Eye (tissue), 1 donor: ENCODE data around the gene QSOX2.

Experiments
- DNase-seq: peaks from one replicate; pipeline ENCODE4 v3.0.0-alpha.2; 2015

Gene QSOX2

DNA sequence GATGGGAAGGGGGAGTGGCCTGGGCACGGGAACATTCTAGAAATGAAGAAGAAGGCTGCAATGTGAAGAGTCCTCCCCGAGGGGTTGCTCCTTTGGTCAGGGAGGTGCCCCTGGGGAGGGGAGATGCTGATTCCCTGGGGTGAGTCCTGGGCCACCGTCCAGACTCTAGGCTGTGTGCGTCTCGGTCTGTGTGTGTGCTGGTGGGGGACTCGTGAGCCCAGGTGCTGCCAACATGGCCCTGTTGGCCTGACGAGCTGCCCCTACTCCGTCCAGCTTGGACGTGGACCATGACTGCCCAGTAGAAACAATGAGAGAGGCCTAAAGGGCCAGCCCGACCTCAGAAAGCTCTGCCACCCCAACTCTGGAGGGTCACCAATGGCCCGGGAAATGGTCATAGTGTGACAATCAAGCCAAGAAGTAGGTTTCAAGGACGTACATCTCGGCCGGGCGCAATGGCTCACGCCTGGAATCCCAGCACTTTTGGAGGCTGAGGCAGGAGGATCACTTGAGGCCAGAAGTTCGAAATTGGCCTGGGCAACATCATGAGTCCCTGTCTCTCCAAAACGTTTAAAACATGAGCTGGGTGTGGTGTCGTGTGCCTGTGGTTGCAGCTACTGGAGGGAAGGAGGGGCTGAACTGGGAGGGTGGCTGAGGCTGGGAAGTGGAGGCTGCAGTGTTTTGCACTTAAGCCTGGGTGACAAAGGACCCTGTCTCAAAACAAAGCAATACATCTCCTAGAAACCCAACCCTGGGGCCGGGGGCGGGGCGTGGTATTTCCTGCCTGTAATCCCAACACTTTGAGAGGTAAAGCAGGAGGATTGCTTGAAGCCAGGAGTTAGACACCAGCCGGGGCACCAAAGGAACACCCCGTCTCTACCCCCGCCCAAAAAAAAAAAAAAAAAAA, 57.7 kb downstream of the QSOX2 start:
- no peak for DNase-seq

DNA sequence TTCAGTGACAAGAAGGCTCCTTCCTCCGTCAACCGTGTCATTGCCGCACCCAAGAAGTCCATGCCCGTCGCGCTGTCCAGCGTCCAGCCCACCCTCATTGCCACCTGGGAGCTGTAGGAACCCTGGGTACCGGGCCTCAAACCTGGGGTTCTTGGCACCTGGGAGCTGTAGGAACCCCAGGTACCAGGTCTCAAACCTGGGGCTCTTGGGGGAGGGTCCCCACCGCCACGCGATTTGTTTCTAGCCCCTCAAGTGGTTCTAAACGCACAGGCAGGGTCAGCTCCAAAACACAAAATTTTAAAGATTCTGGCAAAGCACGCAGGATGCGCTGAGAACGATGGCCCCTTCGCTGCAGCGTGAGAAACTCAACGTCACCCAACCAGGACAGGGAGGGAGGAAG, 58.4 kb downstream of the QSOX2 start:
- DNase-seq = no peak

DNA sequence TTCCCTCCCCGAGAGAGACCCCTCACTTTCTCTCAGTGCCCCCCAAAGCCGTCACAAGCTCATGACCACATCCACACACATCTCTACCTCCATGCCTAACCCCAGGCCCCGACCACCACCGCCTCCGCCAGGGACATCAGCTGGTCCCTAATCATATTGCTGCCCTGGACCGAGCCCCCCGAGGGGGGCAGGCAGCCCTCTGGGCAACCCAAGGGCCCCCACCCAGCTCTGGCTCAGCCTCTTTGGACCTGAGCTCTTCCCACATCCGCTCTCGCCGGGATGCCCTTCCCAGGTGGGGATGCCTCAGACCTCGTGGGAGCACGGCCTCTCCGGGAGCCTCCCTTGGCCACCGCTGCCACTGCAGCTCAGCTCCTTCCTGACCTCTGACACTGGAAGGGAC, 59.2 kb downstream of the QSOX2 start:
- DNase-seq = no peak

DNA sequence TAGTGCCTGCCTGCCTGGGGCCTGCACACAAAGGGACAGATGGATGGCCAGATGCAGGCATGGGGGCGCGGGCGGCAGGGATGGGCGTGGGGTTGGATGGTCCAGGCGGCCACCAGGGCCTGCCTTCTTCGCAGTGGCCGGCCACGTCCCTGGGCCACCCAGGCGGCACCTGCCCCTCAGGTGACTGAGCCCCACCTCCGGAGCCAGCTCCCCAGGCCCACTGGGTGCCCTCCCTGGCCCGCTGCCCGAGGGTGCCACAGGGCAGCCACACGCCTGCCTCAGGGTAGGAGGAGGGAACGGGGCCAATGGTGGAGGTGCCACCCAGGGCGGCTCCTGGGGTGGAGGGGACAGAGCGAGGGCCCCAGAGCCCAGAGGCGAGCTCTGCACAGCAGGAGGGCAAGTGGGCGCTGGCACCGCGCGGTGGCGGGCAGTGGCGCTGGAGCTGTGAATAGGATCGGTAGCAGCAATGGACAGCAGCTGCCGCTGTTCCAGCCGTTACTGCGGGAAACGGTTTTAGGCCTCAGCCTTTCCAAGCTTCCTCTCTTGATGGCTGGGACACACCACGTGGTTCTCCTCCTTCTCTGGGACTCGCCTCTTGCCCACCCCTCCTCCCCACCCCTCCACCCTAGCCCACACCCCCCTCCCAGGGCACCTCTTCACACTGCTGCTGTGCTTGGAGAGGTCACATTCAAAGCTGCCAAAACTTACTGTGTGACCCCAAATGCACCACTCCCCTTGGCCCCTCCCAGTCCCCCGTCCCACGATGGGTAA, 59.8 kb downstream of the QSOX2 start:
- DNase-seq = no peak

DNA sequence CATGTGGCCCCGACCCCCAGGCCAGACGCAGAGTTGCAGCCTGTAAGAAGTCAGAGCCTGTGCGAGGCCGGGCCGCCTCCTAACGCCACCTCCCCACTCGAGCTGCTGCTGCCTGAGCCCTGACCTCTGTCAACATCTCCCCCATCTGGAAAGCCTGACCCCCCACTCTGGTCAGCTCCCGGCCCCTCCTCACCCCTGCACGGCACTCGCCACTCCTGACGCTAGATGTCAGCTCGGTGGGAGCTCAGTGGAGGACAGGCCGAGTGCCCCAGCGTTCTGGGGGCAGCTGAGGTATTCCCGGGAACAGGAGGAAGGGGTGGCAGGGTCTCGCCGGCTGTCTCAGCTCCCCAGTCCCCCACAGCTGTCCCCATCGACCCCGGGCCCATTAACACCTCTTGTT, 60.5 kb downstream of the QSOX2 start:
- DNase-seq = no peak

DNA sequence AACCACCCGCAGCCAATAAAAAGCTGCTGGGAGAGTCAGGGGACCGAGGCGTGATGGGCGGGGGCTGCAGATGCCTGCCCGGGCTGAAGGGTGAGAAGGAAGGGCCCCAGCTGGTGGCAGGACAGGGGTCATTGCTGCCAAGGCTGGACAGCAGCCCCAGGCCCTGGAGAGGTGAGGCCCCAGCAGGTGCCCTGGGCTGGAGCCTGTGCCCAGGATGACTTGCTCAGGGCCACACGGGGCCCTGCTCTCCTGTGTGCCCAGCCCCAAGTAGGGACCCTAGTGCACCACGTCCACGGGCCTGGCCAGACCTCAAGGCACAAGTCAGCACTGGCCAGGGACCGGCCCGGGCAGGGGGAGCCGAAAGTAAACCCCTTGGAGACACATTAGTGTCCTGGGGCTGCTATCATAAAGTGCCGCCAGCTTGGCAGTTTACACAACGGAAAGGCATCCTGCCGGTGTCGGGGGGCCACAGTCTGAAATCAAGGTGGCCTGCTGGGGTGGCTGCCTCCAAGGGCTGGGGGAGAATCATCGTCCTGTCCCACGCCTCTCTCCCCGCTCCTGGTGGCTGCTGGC, 62.7 kb downstream of the QSOX2 start:
- no peak for DNase-seq

DNA sequence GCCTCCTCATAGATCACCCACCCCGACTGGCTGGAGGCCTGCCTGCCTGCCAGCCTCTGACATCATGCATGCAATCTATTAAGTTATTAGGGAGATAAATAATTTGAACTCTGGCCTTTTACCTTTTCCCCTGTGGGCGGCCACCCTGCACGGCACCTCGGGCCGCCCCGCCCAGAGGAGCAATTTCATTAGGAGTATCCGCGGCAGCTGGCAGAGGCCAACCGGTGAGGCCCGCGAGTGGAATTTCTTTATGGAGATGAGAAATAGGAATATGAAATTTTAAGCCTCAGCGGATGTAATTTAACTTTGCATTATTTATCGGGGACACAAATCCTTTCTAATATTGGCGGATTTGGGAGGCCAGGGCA, 63.2 kb downstream of the QSOX2 start:
- no peak for DNase-seq

DNA sequence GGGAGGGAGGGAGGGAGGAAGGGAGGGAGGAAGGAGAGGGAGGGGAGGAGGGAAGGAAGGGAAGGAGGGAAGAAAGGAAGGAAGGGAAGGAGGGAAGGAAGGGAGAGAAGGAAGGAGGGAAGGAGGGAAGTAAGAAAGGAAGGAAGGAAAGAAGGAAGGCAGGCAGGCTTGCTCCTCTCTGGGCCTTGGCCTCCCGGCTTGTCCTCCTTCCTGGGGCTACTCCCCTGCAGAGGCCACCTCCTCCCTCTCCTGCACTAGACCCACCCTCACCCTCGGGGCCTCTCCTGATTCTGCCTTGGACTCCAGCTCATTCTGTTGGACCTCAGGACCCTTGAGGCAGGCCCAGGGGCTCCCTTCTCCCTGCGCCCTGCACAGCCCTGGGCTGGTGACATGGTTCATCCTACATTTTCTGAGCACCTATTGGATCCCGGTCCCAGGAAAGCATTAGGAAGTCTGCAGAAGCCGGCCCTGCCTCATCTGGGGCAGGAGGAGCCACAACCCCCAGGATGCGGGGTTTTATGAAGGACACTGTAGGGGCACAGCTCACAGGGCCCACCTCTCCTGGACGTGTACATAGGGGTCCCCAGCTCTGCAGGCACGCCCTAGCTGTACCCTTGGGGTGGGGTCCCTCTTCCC, 63.7 kb downstream of the QSOX2 start:
- no peak for DNase-seq

DNA sequence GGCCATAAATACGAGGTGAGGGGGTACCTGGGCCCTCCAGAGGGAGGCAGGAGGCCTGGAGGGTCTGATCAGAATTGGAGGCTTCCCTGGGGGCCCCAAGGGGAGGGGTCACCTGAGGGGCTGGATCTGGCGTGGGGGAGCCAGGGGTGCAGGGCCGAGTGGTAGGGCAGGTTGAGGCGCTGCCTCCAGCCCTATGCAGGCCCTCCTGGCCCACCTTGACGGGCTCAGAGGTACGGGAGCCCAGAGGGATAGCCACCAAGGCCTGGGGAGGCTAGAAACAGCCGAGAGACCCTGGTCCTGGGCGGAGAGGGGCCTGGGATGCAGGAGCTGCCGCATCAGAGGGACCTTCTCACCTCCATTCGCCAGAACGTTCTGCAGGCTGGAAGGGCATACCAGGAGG, 65.0 kb downstream of the QSOX2 start:
- no peak for DNase-seq

DNA sequence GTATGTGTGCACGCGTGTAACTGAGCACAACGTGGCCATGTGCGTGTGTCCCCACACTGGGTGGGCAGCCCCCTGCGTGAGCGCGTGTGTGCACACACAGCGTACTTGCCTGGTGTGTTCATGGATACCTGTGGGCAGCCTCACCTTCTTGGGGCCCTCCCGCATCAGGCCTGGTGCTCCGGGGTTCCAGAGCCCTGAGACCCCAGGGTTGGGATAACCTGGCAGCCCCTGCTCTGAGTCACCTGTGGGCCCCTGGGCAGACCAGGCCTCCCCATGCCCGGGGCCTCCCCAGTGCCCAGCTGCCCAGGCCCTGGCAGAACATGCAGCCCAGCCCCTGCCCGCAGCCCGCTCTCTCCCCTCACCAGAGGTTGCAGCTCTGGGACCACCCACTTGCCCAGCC, 65.9 kb downstream of the QSOX2 start:
- DNase-seq = no peak

DNA sequence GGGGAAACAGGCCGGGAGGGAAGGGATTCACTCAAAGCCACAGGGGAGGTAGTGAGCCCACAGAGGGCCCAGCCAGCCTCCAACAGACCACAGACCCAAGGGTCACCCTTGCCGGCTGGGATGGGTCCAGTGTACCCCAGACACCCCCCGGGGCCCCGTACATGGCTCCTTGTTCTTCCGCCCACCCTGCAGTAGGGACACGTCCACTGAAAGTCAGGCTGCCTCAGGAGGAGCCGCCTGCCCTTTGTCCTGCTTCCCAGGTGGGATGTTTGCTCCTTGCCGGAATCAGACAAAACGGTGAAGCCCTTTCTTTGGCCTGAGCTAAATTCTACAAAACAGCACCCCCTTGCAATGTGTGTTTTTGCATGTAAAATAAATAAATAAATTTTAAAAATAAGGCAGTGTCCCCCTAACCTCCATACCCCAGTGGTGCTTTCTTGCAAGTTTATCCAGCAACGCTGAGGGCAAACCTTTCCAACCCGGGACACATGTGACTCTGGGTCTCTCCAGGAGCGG, 66.5 kb downstream of the QSOX2 start:
- DNase-seq = no peak

DNA sequence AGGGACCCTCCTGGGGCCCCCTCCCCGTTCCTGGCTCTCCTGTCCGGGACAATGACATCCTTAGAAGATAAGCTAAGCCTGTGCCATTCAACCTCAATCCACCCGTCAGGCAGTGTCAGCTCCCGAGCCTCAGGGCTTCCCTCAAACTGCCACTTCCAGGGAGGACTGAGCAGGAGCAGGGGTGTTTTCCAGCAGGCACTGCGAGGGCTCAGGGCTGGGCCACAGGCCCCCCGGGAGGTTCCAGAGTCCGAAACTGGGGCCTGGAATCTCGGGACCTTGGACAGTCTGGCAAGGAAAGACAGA, 66.9 kb downstream of the QSOX2 start:
- DNase-seq = no peak

DNA sequence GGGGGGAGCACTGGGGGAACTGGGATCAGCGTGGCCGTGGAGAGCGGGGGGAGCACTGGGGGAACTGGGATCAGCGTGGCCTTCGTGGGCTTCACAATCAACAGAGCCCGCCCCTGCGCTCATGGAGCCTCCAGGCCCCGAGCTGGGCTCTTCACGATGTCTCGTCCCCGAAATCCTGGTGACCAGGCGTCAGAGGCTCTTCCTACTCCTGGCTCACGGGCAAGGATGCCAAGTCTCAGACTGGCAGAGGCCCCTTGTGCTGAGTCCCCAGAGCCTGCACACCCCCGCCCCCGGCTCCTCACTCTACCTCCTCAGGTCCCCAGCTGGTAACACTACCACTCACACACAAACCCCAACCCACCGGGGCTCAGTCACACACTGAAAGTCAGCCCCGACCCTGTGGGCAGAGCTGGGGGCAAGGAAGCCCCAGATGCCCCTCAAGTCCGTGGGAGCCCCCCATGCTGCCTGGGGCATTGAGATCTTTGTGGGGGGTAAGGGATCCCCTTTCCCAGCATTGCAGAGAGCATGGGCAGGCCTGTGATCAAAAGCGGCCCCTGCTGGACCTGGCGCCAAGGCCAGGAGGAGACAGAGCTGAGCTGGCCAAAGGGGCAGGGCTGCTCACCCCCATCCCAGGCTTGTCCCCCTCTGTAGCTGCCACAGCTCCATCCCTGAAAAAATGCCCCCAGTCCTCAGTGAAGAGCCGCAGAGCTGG, 67.4 kb downstream of the QSOX2 start:
- no peak for DNase-seq

DNA sequence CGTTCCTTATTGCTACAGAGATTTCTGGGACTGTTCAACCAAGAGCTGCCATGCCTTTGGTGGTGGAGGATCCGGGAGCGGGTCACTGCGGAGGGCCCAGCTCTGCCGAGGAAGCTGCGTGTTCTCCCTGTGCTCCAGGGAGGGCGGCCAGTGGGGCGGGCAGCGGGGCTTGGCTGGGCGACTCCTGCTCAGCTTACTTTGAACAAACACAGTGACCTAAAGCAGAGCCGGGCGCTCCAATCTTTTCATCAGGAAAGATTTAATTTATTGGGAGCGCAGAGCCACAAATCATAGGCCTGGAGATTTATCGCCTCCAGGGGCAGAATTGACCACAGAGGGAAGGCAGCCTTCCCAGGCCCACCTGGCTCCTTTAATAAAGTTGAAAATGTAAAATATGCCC, 68.4 kb downstream of the QSOX2 start:
- no peak for DNase-seq

DNA sequence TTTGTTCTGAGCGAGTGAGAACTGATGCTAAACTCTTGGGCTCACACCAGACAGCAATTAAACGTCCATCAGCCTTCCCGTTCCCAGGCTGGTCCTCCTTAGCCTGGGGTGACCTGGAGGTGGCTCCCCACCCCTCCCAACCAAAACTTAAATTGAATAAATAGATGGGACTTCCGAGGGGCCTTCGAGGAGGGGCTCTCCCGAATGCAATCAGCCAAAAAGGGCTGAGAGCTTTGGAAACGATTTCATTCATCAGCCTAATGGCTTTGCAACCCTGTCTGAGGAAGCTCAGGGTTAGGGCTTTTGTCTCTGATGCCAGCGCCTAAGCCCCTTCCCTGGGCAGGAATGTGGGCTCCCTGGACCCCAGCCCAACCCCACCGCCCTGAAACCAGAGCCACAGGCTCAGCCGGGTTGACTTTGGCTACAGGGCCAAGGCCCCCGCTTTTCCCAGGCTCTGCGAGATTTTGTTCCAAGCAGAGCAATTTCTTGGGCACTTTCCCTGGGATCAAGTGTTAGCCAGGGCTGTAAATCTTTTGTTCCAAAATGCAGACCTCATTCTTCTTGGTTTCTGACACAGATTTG, 69.9 kb downstream of the QSOX2 start:
- peak; percentile 60 for DNase-seq

DNA sequence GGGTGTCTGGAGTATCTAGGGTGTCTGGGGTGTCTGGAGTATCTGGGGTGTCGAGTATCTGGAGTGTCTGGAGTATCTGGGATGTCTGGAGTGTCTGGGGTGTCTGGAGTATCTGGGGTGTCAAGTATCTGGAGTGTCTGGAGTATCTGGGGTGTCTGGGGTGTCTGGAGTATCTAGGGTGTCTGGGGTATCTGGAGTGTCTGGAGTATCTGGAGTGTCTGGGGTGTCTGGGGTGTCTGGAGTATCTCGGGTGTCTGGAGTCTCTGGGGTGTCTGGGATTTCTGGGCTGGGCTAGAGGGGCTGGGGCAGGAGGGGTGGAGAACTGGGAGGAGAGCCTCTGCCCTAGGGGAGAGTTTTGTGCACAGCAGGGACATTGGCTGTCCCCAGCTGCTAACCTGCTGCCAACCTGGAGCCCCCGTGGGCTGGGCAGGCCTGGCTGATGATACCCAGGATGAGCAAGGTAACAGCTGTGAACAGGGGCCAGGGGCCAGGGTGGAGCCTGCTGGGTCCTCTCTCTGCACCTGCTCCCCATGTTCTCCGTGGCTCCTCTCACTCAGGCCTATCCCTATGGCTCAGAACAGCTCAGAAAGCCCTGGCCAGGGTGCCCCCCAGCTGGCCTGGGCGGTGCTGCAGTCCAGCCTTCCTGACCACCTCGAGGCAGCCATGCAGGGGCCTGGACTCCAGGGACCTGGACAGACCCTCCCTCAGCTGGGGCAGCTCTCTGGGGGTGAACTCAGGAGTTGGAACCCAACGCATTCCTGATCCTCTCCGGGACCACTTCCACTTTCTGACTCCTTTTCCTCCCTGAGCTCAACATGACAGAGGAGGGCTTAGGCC, 70.6 kb downstream of the QSOX2 start:
- DNase-seq = no peak

DNA sequence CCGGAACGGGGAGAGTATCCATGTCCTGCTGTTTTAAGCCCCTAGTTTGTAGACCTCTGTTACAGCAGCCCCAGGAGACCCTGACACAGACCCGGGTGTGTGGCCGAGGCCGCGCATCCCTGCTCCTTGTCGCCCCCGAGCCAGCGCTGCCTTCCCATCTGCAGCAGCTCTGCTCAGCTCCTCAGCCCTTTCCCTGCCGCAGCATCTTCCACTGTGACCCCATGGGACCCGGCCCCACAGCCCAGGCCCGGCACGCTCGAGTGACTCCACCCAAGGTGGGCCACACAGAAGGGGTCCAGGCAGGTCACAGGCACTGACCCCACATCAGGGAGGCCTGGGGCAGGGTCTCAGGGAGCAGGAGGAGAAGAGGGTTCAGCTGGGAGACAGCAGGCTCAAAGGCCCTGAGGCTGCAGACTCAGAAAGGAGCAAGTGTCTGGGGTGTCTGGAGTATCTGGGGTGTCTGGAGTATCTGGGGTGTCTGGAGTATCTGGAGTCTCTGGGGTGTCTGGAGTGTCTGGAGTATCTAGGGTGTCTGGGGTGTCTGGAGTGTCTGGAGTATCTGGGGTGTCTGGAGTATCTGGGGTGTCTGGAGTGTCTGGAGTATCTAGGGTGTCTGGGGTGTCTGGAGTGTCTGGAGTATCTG, 71.8 kb downstream of the QSOX2 start:
- no peak for DNase-seq

DNA sequence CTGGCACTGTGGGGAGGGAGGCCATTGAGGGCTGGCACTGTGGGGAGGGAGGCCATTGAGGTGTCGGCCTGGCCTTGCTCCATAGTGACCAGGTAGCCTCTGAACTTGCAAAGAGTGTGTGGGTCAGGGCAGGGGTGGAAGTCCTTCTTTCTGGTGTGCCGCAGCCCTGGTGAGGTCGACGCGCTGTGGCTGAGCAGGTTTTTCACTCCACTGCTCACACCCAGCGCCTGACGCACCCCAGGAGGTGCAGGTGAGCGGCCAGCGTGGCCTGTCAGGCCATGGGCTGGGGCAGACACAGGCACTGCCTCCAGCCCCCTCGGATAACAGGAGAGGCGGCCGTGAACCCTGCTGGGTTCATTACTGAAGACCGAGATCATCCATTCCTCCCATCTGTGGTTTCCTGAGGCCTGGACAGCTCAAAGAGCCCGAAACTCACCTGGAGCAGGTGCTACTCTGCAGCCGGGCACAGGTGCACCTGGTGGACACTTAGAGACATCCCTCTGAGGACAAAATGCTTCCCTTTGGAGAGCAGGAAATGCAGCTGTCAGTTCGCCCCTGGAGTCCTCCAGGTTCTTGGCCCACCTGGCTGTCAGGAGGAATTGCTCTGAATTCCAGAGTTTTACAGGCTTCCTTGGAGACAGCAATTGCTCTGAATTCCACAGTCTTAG, 73.1 kb downstream of the QSOX2 start:
- DNase-seq = no peak

DNA sequence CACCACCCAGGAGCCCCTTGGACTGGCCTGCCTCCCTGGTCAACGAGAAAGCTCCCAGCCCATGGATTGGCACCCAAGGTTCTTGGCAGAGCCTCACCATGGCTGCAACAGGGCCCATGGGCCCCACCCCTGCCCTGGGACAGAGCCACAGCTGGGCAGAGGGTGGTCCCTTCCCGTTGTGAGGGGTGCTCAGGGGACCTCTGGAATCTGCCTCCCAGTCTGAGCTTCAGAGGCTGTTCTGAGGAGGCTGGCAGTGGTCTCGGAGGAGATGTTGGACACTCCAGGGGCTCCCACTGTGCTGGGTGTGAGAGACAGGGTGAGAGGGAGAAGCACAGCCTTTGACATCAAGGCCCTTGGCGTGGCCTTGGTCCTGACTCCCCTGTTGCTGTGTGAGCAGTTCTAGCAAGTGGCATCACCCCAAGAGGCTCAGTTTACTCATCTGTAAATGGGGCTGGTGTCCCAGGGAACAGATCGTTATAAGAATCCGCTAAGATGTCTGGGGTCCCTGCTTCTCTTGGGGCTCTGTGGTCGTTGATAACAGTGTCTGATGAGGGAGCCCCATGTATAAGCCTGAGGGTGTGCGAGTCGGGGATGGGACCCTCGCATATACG, 73.7 kb downstream of the QSOX2 start:
- no peak for DNase-seq
